Measurements from ENCODE around the gene PACSIN1. TPM values are rescaled to one million over a fixed set of nuclear protein-coding genes. Genes with fewer than 3 reads are reported as not detected.

The PACSIN1 gene
- total RNA-seq, 1 experiment from 2014 or later, result not detected

- in situ Hi-C loops (cut with HindIII; ENCODE audit: low pct_unique_long_range_greater_than_20kb, low sequenced_read_pairs), result no loop called here
Observed at GRCh38 chr6:34506718-34507117, 40.8 kb downstream of the PACSIN1 start.

GRCh38 chr6:34508425-34508824 is 42.5 kb downstream of the PACSIN1 start:
- no peak for DNase-seq (ENCODE audit: low read depth, low spot score)
- in situ Hi-C loops (cut with HindIII; ENCODE audit: low pct_unique_long_range_greater_than_20kb, low sequenced_read_pairs), result no loop called here

More at GRCh38 chr6:34506718-34507117, 40.8 kb downstream of the PACSIN1 start:
- no peak for DNase-seq (ENCODE audit: low read depth, low spot score)

GRCh38 chr6:34509782-34510181 is 43.9 kb downstream of the PACSIN1 start:
- no peak for DNase-seq (ENCODE audit: low read depth, low spot score)
- in situ Hi-C loops (cut with HindIII; ENCODE audit: low pct_unique_long_range_greater_than_20kb, low sequenced_read_pairs), result no loop called here

- no peak for DNase-seq (ENCODE audit: low read depth, low spot score)
- in situ Hi-C loops (cut with HindIII; ENCODE audit: low pct_unique_long_range_greater_than_20kb, low sequenced_read_pairs), result no loop called here
Observed at GRCh38 chr6:34510299-34510698, 44.4 kb downstream of the PACSIN1 start.

GRCh38 chr6:34511214-34511914 is 45.5 kb downstream of the PACSIN1 start:
- in situ Hi-C loops (cut with HindIII; ENCODE audit: low pct_unique_long_range_greater_than_20kb, low sequenced_read_pairs), result no loop called here
- DNase-seq (ENCODE audit: low read depth, low spot score), result no peak

GRCh38 chr6:34511915-34512737 is 46.2 kb downstream of the PACSIN1 start:
- no peak for DNase-seq (ENCODE audit: low read depth, low spot score)
- in situ Hi-C loops (cut with HindIII; ENCODE audit: low pct_unique_long_range_greater_than_20kb, low sequenced_read_pairs), result no loop called here

GRCh38 chr6:34512738-34513115 is 46.9 kb downstream of the PACSIN1 start:
- in situ Hi-C loops (cut with HindIII; ENCODE audit: low pct_unique_long_range_greater_than_20kb, low sequenced_read_pairs), result no loop called here

GRCh38 chr6:34513646-34514045 is 47.8 kb downstream of the PACSIN1 start:
- in situ Hi-C loops (cut with HindIII; ENCODE audit: low pct_unique_long_range_greater_than_20kb, low sequenced_read_pairs), result no loop called here
- DNase-seq (ENCODE audit: low read depth, low spot score), result no peak

More at GRCh38 chr6:34512738-34513115, 46.9 kb downstream of the PACSIN1 start:
- no peak for DNase-seq (ENCODE audit: low read depth, low spot score)

GRCh38 chr6:34514112-34514511 is 48.2 kb downstream of the PACSIN1 start:
- in situ Hi-C loops (cut with HindIII; ENCODE audit: low pct_unique_long_range_greater_than_20kb, low sequenced_read_pairs), result no loop called here
- DNase-seq (ENCODE audit: low read depth, low spot score), result no peak

GRCh38 chr6:34514593-34515472 is 49.0 kb downstream of the PACSIN1 start:
- in situ Hi-C loops (cut with HindIII; ENCODE audit: low pct_unique_long_range_greater_than_20kb, low sequenced_read_pairs), result no loop called here
- DNase-seq (ENCODE audit: low read depth, low spot score), result no peak

GRCh38 chr6:34515473-34516387 is 49.9 kb downstream of the PACSIN1 start:
- in situ Hi-C loops (cut with HindIII; ENCODE audit: low pct_unique_long_range_greater_than_20kb, low sequenced_read_pairs), result no loop called here
- no peak for DNase-seq (ENCODE audit: low read depth, low spot score)

GRCh38 chr6:34516391-34517324 is 50.8 kb downstream of the PACSIN1 start:
- no peak for DNase-seq (ENCODE audit: low read depth, low spot score)
- in situ Hi-C loops (cut with HindIII; ENCODE audit: low pct_unique_long_range_greater_than_20kb, low sequenced_read_pairs), result no loop called here

GRCh38 chr6:34517461-34517881 is 51.6 kb downstream of the PACSIN1 start:
- in situ Hi-C loops (cut with HindIII; ENCODE audit: low pct_unique_long_range_greater_than_20kb, low sequenced_read_pairs), result no loop called here
- DNase-seq (ENCODE audit: low read depth, low spot score), result no peak

GRCh38 chr6:34517966-34518365 is 52.1 kb downstream of the PACSIN1 start:
- DNase-seq (ENCODE audit: low read depth, low spot score), result no peak
- in situ Hi-C loops (cut with HindIII; ENCODE audit: low pct_unique_long_range_greater_than_20kb, low sequenced_read_pairs), result no loop called here

- in situ Hi-C loops (cut with HindIII; ENCODE audit: low pct_unique_long_range_greater_than_20kb, low sequenced_read_pairs), result no loop called here
- no peak for DNase-seq (ENCODE audit: low read depth, low spot score)
Observed at GRCh38 chr6:34518669-34519365, 52.9 kb downstream of the PACSIN1 start.

Measured in SK-MEL-5 (cell line).